ENCODE results near the gene HARS1.
"Not testable (repeated sequence)": the region's sequence is repeated elsewhere in the genome, so short reads cannot be mapped to it uniquely, and the experiment has no call there.

Gene HARS1

GRCh38 chr5:140634103-140634502 lies 57.1 kb downstream of the HARS1 start:
- H3K27me3 Mint-ChIP-seq: no peaks in the 10 kb centered on the region
- DNase-seq (no peak), ATAC-seq (replicated peaks) (no peak)
- H3K9me3 Mint-ChIP-seq: no peaks in the 10 kb centered on the region
- H3K4me1 Mint-ChIP-seq (ENCODE audit: low read depth in 2 of 2): peaks cover 11 to 20% of the 10 kb centered on the region in 2 donors
- peaks cover 10% of the 10 kb centered on the region for H3K36me3 Mint-ChIP-seq (ENCODE audit: insufficient read depth)
- no peak overlapping the region for H3K27ac Mint-ChIP-seq
- H3K4me3 Mint-ChIP-seq: peak overlapping the region; percentile 85 to 89

DNA sequence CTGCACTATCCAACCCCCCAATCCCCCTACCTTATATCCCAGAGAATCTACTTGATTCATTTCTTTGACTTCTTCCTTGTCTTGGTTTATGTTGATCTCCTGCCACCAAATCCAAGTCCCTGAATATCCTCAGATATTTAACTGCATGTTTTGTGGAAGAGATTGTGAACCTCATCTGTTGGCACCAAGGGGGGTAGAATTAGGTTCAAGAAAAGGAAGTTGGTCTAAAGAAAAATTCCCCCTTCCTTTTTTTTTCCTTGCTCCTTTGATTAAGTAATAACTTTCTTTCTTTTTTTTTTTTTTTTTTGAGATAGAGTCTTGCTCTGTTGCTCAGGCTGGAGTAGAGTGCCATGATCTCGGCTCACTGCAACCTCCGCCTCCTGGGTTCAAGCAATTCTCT lies 57.7 kb downstream of the HARS1 start:
- Mint-ChIP-seq H3K36me3 (ENCODE audit: insufficient read depth) (peaks cover 7% of the 10 kb centered on the region), H3K4me1 (ENCODE audit: low read depth in 2 of 2) (peaks cover 11 to 14% of the 10 kb centered on the region in 2 donors), H3K27me3 (peaks cover 0 to under 1% of the 10 kb centered on the region in 2 donors), H3K27ac (peak overlapping the region; percentile 53 to 69), H3K4me3 (peak overlapping the region; percentile 85 to 89), H3K9me3 (no peaks in the 10 kb centered on the region)
- no peak for DNase-seq
- ATAC-seq (replicated peaks): no peak

DNA sequence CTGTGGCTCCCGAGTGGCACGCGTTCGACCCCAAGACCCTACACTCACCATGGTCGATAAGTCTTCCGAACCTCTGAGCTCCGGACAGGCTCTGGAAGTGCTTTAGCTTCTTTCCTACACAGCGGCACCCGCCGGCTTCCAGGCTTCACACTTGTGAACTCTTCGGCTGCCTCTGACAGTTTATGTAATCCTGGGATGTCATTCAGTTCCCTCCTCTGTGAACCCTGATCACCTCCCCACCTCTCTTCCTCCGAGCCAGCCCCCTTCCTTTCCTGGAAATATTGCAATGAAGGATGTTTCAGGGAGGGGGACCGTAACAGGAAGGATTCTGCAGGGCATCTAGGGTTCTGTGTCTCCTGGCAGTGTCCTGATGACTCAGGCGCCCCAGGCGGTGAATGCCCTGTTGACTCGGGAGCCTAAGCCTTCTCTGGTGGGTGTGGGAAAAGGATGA lies 58.1 kb downstream of the HARS1 start, which contains the start of gene CD14:
CD14 (minus strand) TSS at position 155 of the 451 bp plus-strand sequence; CDS start at position 51, 104 bp downstream.
- no peak for ATAC-seq (replicated peaks)
- Mint-ChIP-seq H3K36me3 (ENCODE audit: insufficient read depth) (peaks cover 5% of the 10 kb centered on the region), H3K9me3 (no peaks in the 10 kb centered on the region), H3K4me3 (peak within 1 kb of the TSS; percentile 85 to 89), H3K27me3 (peaks cover 0 to 5% of the 10 kb centered on the region in 2 donors), H3K4me1 (ENCODE audit: low read depth in 2 of 2) (peaks cover 11 to 13% of the 10 kb centered on the region in 2 donors), H3K27ac (peak within 1 kb of the TSS; percentile 53 to 69)
- peak in 1 of 3 experiments; percentile 12 for DNase-seq

DNA sequence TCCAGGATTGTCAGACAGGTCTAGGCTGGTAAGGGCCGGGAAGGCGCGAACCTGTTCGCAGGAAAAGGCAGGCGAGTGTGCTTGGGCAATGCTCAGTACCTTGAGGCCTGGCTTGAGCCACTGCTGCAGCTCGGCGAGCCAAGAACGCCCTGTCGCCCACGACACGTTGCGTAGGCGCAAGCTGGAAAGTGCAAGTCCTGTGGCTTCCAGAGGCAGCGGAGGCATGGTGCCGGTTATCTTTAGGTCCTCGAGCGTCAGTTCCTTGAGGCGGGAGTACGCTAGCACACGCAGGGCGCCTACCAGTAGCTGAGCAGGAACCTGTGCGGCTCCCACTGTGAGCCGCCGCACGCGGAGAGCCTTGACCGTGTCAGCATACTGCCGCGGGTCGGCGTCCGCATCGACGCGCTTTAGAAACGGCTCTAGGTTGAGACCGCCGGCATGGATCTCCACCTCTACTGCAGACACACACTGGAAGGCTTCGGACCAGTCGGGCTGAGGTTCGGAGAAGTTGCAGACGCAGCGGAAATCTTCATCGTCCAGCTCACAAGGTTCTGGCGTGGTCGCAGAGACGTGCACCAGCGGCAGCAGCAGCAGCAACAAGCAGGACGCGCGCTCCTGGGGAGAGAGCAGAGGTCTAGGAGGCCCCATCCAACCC lies 58.7 kb downstream of the HARS1 start:
- no peaks in the 10 kb centered on the region for H3K9me3 Mint-ChIP-seq
- peaks cover 11 to 13% of the 10 kb centered on the region in 2 donors for H3K4me1 Mint-ChIP-seq (ENCODE audit: low read depth in 2 of 2)
- ATAC-seq (replicated peaks) (peak; percentile 87), DNase-seq (peak; percentile 29 to 34 (median 30))
- peak overlapping the region; percentile 53 to 69 for H3K27ac Mint-ChIP-seq
- H3K27me3 Mint-ChIP-seq: peaks cover 0 to 8% of the 10 kb centered on the region in 2 donors
- H3K36me3 Mint-ChIP-seq (ENCODE audit: insufficient read depth): peaks cover 3% of the 10 kb centered on the region
- peak overlapping the region; percentile 85 to 89 for H3K4me3 Mint-ChIP-seq

DNA sequence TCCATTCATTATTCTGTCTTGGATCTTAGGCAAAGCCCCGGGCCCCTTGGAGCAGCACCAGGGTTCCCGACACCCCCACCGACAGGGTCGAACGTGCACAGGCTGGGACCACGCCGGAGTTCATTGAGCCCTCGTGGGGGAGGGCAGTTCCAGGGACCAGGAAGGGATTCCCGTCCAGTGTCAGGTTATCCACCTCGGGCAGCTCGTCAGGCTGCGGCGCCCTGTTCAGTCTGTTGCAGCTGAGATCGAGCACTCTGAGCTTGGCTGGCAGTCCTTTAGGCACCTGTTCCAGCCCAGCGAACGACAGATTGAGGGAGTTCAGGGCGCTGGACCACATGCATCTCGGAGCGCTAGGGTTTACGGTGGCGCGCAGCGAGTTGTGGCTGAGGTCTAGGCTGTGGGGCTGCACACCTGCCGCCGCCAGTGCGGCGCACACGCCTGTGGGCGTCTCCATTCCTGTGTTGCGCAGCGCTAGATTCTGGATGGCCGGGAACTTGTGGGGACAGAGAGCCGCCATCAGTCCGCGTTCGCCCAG lies 59.3 kb downstream of the HARS1 start:
- Mint-ChIP-seq H3K27me3 (peaks cover 0 to 8% of the 10 kb centered on the region in 2 donors), H3K4me1 (ENCODE audit: low read depth in 2 of 2) (peaks cover 11 to 13% of the 10 kb centered on the region in 2 donors), H3K36me3 (ENCODE audit: insufficient read depth) (peaks cover 3% of the 10 kb centered on the region), H3K27ac (peak overlapping the region; percentile 46 to 53), H3K4me3 (peak overlapping the region; percentile 85 to 89), H3K9me3 (no peaks in the 10 kb centered on the region)
- peak; percentile 70 for ATAC-seq (replicated peaks)
- peak in 2 of 3 experiments; percentile 17 to 18 for DNase-seq

DNA sequence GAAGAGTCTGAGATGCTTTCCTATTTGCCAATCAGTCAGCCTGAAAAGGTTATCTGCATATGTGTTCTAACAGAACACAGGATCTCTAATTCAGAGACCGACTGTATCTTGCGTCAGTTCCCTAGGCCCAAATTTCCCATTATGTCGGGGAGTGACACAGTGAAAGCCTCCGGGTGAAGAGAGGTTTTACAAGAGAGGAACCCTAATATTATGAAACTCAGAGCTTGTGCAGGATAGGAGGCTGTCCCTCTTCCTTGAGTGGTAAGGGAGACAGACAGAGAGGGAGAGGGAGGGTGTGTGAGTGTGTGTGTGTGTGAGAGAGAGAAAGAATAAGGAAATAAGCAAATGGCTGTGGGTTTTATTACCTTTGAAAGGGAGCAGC lies 60.1 kb downstream of the HARS1 start:
- Mint-ChIP-seq H3K4me3 (peak overlapping the region; percentile 28 to 85), H3K4me1 (ENCODE audit: low read depth in 2 of 2) (peaks cover 11 to 13% of the 10 kb centered on the region in 2 donors), H3K27me3 (peaks cover 0 to 8% of the 10 kb centered on the region in 2 donors), H3K9me3 (no peaks in the 10 kb centered on the region), H3K27ac (no peak overlapping the region), H3K36me3 (ENCODE audit: insufficient read depth) (peaks cover 3% of the 10 kb centered on the region)
- no peak for ATAC-seq (replicated peaks)
- DNase-seq: no peak

- no peaks in the 10 kb centered on the region for H3K9me3 Mint-ChIP-seq
- ATAC-seq (replicated peaks): no peak
- peak overlapping the region; percentile 28 to 85 for H3K4me3 Mint-ChIP-seq
- peaks cover 3% of the 10 kb centered on the region for H3K36me3 Mint-ChIP-seq (ENCODE audit: insufficient read depth)
- peaks cover 0 to 8% of the 10 kb centered on the region in 2 donors for H3K27me3 Mint-ChIP-seq
- H3K27ac Mint-ChIP-seq: no peak overlapping the region
- H3K4me1 Mint-ChIP-seq (ENCODE audit: low read depth in 2 of 2): peaks cover 11 to 13% of the 10 kb centered on the region in 2 donors
- no peak for DNase-seq
Measured at GRCh38 chr5:140630292-140631035, 60.7 kb downstream of the HARS1 start.

DNA sequence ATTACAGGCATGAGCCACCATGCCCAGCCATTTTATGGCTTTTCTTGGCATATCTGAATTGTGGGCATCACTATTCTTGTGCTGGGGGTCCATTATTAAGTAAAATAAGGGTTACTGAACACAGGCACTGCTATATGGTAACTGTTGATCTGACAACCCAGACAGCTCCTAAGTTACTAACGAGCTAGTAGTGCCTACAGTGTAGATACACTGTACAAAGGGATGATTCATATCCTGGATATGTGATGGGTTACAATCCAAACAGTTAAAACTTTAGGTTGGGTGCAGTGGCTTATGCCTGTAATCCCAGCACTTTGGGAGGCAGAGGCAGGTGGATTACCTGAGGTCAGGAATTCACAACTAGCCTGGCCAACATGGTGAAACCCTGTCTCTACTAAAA lies 62.5 kb downstream of the HARS1 start:
- H3K4me3 Mint-ChIP-seq: no peak overlapping the region

DNA sequence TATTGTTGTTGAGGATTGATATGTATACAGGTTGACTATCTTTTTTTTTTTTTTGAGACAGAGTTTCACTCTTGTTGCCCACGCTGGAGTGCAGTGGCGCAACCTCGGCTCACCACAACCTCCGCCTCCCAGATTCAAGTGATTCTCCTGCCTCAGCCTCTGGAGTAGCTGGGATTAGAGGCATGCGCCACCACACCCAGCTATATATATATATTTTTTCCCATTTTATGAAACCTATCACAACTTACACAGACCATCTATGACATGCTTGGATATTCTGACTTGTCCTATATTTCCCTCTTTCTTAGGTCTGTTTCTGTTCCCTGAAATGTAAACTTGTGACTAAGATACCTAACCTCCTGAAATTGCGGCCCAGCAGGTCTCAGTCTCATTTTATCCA lies 63.2 kb downstream of the HARS1 start:
- no peak for ATAC-seq (replicated peaks)
- Mint-ChIP-seq H3K4me3 (no peak overlapping the region), H3K4me1 (ENCODE audit: low read depth in 2 of 2) (peaks cover 5 to 9% of the 10 kb centered on the region in 2 donors), H3K36me3 (ENCODE audit: insufficient read depth) (peaks cover 3% of the 10 kb centered on the region), H3K9me3 (no peaks in the 10 kb centered on the region), H3K27ac (no peak overlapping the region), H3K27me3 (peaks cover 0 to 8% of the 10 kb centered on the region in 2 donors)
- DNase-seq: no peak

More for the DNA sequence above, 62.5 kb downstream of the HARS1 start:
- ATAC-seq (replicated peaks) (no peak), DNase-seq (no peak)
- H3K27ac Mint-ChIP-seq: no peak overlapping the region
- H3K9me3 Mint-ChIP-seq: no peaks in the 10 kb centered on the region
- H3K27me3 Mint-ChIP-seq: peaks cover 0 to 8% of the 10 kb centered on the region in 2 donors
- H3K36me3 Mint-ChIP-seq (ENCODE audit: insufficient read depth): peaks cover 3% of the 10 kb centered on the region
- peaks cover 11 to 13% of the 10 kb centered on the region in 2 donors for H3K4me1 Mint-ChIP-seq (ENCODE audit: low read depth in 2 of 2)

DNA sequence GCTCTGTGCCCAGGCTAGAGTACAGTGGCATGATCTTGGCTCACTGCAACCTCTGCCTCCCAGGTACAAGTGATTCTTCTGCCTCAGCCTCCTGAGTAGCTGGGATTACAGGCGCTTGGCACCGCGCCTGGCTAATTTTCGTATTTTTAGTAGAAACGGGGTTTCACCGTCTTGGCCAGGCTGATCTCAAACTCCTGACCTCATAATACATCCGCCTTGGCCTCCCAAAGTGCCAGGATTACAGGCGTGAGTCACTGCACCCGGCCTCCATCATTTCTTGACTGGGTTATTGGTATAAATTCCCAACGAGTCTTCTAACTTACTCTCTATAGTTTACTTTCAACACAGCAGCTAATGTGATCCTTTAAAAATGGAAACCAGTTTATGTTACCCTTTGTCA lies 66.3 kb downstream of the HARS1 start:
- not testable (repeated sequence) for H3K27ac Mint-ChIP-seq; H3K4me3 Mint-ChIP-seq; ATAC-seq (replicated peaks); H3K36me3 Mint-ChIP-seq (ENCODE audit: insufficient read depth); DNase-seq; H3K9me3 Mint-ChIP-seq; H3K4me1 Mint-ChIP-seq (ENCODE audit: low read depth in 2 of 2)
- H3K27me3 Mint-ChIP-seq: peaks cover 12 to 33% of the 10 kb centered on the region in 2 donors
